B cell (primary cell): ENCODE data around the gene HOXB3. TPM values are rescaled to one million over a fixed set of nuclear protein-coding genes. Genes with fewer than 3 reads are reported as not detected.

Experiments
- ATAC-seq: fragments of 200-7000 bp; cut with Tn5 transposase; one replicate; pipeline ENCODE4 v1.10.0; 2021; ENCODE audit warnings: low read depth, mild to moderate bottlenecking, moderate number of reproducible peaks, moderate library complexity
- CTCF ChIA-PET: fragments of 350-600 bp; sonication (Branson Sonifier 250); formaldehyde crosslinking; loops from one replicate; lab custom pipeline; 2021; ENCODE audit warnings: antibody characterized with exemption, inconsistent platforms; lab: Charles Lee
- POLR2A ChIA-PET: fragments of 350-600 bp; sonication (Branson Sonifier 250); formaldehyde crosslinking; loops from one replicate; lab custom pipeline; 2021; ENCODE audit warnings: antibody characterized with exemption; lab: Charles Lee
- DNase-seq: peaks from one replicate; pipeline ENCODE4 v3.0.0; 2013
- H2AFZ ChIP-seq: 2 replicates; pipeline ENCODE4 v1.6.1; 2012; ENCODE audit warnings: mild to moderate bottlenecking, low read depth, low read length; ENCODE audit not compliant: insufficient read depth, poor library complexity, severe bottlenecking
- H3K27ac ChIP-seq, 2 donors: 1 replicate in 1 of 2; 2 replicates in 1 of 2; pipeline ENCODE4 v1.5.1; 2012 to 2013; ENCODE audit warnings: low read length in 2 of 2, mild to moderate bottlenecking in 2 of 2, moderate library complexity in 1 of 2
- H3K27me3 ChIP-seq, 4 experiments: fragments of 200-600 bp in 1 of 4; sonication (generic) in 1 of 4; replicated peaks in 1 of 4; 1 replicate in 2 of 4; 2 replicates in 2 of 4; pipeline versions ENCODE4 v1.6.1 to v1.7.0; 2013 to 2016; ENCODE audit warnings: low read length in 3 of 4, mild to moderate bottlenecking in 2 of 4, mixed read lengths in 1 of 4, moderate library complexity in 1 of 4; ENCODE audit not compliant: insufficient read depth in 4 of 4, control insufficient read depth in 3 of 4; ENCODE audit errors: control extremely low read depth in 1 of 4
- H3K36me3 ChIP-seq, 2 experiments: replicated peaks in 1 of 2; 1 replicate in 1 of 2; 2 replicates in 1 of 2; pipeline versions ENCODE4 v1.6.1 to v1.7.1; 2013; ENCODE audit warnings: low read length in 1 of 2; ENCODE audit not compliant: insufficient read depth in 2 of 2, control insufficient read depth in 1 of 2; ENCODE audit errors: control extremely low read depth in 1 of 2, extremely low read depth in 1 of 2
- H3K4me1 ChIP-seq, 2 donors: fragments of 200-600 bp in 1 of 2; sonication (generic) in 1 of 2; 1 replicate in 1 of 2; 2 replicates in 1 of 2; pipeline versions ENCODE4 v1.5.1 to v1.6.1; 2013 to 2017; ENCODE audit warnings: low read length in 2 of 2; ENCODE audit not compliant: control insufficient read depth in 2 of 2, insufficient read depth in 2 of 2
- H3K4me2 ChIP-seq: replicated peaks from 2 replicates; pipeline ENCODE3; 2012; ENCODE audit warnings: mild to moderate bottlenecking, low read depth, low read length; ENCODE audit not compliant: poor library complexity, severe bottlenecking
- H3K4me3 ChIP-seq, 5 experiments: fragments of 200-600 bp in 1 of 5; sonication (generic) in 1 of 5; 1 replicate in 3 of 5; 2 replicates in 2 of 5; pipeline versions ENCODE4 v1.5.1 to v1.7.0; 2011 to 2016; ENCODE audit warnings: low read length in 4 of 5, mild to moderate bottlenecking in 4 of 5, low read depth in 2 of 5, control low read depth in 1 of 5, moderate library complexity in 1 of 5; ENCODE audit not compliant: insufficient read depth in 1 of 5; ENCODE audit errors: control extremely low read depth in 1 of 5, extremely low read depth in 1 of 5
- H3K79me2 ChIP-seq: fragments of 200-600 bp; sonication (generic); one replicate; pipeline ENCODE4 v1.6.0; 2016; ENCODE audit warnings: low read length; ENCODE audit not compliant: control insufficient read depth, insufficient read depth
- H3K9ac ChIP-seq: fragments of 200-600 bp; sonication (generic); 2 replicates; pipeline ENCODE4 v1.6.1; 2017; ENCODE audit warnings: mild to moderate bottlenecking, low read length, moderate library complexity
- H3K9me3 ChIP-seq, 3 donors: one replicate each; pipeline versions ENCODE4 v1.6.1 to v1.7.1; 2013; ENCODE audit warnings: low read length in 2 of 3; ENCODE audit not compliant: control insufficient read depth in 2 of 3, insufficient read depth in 1 of 3; ENCODE audit errors: control extremely low read depth in 1 of 3
- H4K20me1 ChIP-seq: 2 replicates; pipeline ENCODE4 v1.6.0; 2012; ENCODE audit warnings: mild to moderate bottlenecking, low read length; ENCODE audit not compliant: insufficient read depth, control insufficient read depth, poor library complexity, severe bottlenecking
- H3K27ac Mint-ChIP-seq: one replicate; pipeline ENCODE4 v1.8.0; 2021; ENCODE audit warnings: mixed read lengths
- H3K27me3 Mint-ChIP-seq: one replicate; pipeline ENCODE4 v1.8.0; 2021; ENCODE audit warnings: mixed read lengths
- H3K4me1 Mint-ChIP-seq: one replicate; pipeline ENCODE4 v1.8.0; 2021; ENCODE audit warnings: mixed read lengths
- H3K4me3 Mint-ChIP-seq: one replicate; pipeline ENCODE4 v1.8.0; 2021; ENCODE audit warnings: mixed read lengths
- H3K9me3 Mint-ChIP-seq: one replicate; pipeline ENCODE4 v1.8.0; 2022; ENCODE audit warnings: mixed read lengths; ENCODE audit not compliant: insufficient read depth
- CTCF ChIP-seq: fragments of 200-600 bp; IDR thresholded peaks from one replicate; pipeline ENCODE4 v1.8.0; 2022; ENCODE audit warnings: antibody characterized with exemption, mild to moderate bottlenecking
- EZH2 ChIP-seq: IDR thresholded peaks from 2 replicates; pipeline ENCODE4 v1.6.1; 2012; ENCODE audit warnings: borderline replicate concordance, low read depth, mild to moderate bottlenecking, moderate library complexity, low read length; ENCODE audit not compliant: insufficient read depth, poor library complexity, severe bottlenecking
- WGBS: methylation state at CpG from one replicate; pipeline ENCODE4 v1.1.5; 2013; ENCODE audit warnings: missing lambda C conversion rate; ENCODE audit not compliant: insufficient coverage; 5-methylcytosine and 5-hydroxymethylcytosine counted together
- intact Hi-C: fragments of 100-400 bp; cut with micrococcal nuclease; formaldehyde crosslinking; loops from one replicate; pipeline ENCODE4 v1.10.0; 2022
- polyA plus RNA-seq: library from polyadenylated mRNA; depleted of rRNA; stranded (reverse); fragments of >200 nt; gene quantifications from 2 replicates; pipeline ENCODE4 v1.2.3, GENCODE V29; 2012
- total RNA-seq, 2 donors: library from RNA; stranded (reverse); fragments of 120-200 nt in 1 of 2; gene quantifications; 1 replicate in 1 of 2; 2 replicates in 1 of 2; pipeline versions ENCODE4 v1.2.3 to v1.2.4, GENCODE V29; 2013 to 2022

The HOXB3 gene
- total and polyA plus RNA-seq, 2 donors (not counting 1 experiment from before 2014, with no cell fraction given) = 3.0 to 4.0 TPM

DNA sequence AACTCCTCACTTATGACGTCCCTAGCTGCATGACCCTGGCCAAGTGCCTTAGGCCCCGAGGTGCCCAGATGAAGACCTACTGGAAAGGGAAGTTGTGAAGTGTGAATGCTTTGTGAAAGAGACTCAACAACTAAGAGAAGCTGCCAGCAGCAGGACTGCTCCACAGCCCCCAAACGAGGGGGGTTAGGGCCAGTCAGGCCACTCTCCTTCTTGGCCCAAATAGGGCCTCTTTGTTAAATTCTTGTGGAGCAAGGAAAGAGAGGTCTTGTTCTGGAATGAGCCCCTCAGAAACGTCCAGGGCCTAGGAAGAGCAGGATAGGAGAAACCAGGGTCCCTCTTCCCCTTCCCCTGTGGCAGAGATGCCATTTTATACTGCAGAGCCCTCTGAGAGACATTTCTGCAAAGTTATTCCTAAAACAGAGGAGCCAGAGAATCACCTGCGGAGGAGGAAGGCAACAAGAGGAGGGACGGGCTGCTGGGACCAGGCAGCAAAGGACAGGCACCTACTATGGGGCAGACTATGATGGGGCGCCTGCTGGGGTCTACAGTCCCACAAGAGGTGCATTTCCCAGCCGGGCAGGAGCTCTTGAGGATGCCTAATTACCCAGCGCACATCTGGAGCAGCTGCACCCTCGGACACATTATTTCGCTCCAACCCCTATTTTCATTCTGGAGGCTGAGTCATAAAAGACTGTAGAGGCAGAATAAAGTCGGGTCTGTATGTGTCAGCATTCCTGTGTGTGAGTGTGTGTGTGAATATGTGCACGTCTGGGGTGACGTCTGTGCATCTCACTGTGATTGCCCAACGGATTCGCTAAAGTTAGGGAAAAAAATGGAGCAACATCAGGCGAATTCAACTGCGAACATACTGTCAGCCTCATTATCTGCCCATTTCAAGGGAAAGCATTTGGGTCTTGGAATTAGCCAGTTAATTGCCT lies 47.6 kb upstream of the HOXB3 start:
- Histone ChIP-seq H2AFZ (no peak overlapping the region), H3K9ac (no peak overlapping the region), H3K4me3 (no peak overlapping the region), H3K79me2 (no peaks in the 10 kb centered on the region), H3K27ac (no peak overlapping the region), H3K36me3 (no peaks in the 10 kb centered on the region), H3K9me3 (peaks cover 0 to 28% (median 0%) of the 10 kb centered on the region in 3 donors), H3K27me3 (peaks cover 0 to 86% (median 54%) of the 10 kb centered on the region in 4 experiments), H4K20me1 (no peaks in the 10 kb centered on the region), H3K4me2 (no peak overlapping the region), H3K4me1 (peaks cover 31 to 50% of the 10 kb centered on the region in 2 donors)
- ATAC-seq (no peak), DNase-seq (peak; percentile 7)
- WGBS = 87% methylated on average over 13 of the region's 18 CpGs
- H3K27ac Mint-ChIP-seq = no peak overlapping the region
- ChIA-PET POLR2A (no interaction called here), CTCF (interaction anchor here (0.6 to 2.4 kb wide), 7 partner anchors 9 to 612 kb away, joined by 3 to 8 read pairs (median 4); partner anchors contain the start of gene HOXB9)
- no peaks in the 10 kb centered on the region for H3K9me3 Mint-ChIP-seq
- H3K4me1 Mint-ChIP-seq = peaks cover 25% of the 10 kb centered on the region
- intact Hi-C loops = no loop called here
- H3K4me3 Mint-ChIP-seq = no peak overlapping the region
- H3K27me3 Mint-ChIP-seq = peaks cover 78% of the 10 kb centered on the region
- no peak for TF ChIP-seq CTCF
- no peak for TF ChIP-seq EZH2
